Stimulated activated CD4-positive, alpha-beta T cell treated with anti-CD3 and anti-CD28 coated beads, Interleukin-4, amount 100 ng/mL, for 4 hours (primary cell): ENCODE results near the gene TMEM200C.
"Not testable (repeated sequence)": the region's sequence is repeated elsewhere in the genome, so short reads cannot be mapped to it uniquely, and the experiment has no call there.

Source experiments
- DNase-seq, 2 experiments: peaks; one replicate each; pipeline ENCODE4 v3.0.0-alpha.2; 2020

Gene TMEM200C

GRCh38 chr18:5891854-5892215 lies 3.5 kb downstream of the TMEM200C start:
- DNase-seq = no peak

DNA sequence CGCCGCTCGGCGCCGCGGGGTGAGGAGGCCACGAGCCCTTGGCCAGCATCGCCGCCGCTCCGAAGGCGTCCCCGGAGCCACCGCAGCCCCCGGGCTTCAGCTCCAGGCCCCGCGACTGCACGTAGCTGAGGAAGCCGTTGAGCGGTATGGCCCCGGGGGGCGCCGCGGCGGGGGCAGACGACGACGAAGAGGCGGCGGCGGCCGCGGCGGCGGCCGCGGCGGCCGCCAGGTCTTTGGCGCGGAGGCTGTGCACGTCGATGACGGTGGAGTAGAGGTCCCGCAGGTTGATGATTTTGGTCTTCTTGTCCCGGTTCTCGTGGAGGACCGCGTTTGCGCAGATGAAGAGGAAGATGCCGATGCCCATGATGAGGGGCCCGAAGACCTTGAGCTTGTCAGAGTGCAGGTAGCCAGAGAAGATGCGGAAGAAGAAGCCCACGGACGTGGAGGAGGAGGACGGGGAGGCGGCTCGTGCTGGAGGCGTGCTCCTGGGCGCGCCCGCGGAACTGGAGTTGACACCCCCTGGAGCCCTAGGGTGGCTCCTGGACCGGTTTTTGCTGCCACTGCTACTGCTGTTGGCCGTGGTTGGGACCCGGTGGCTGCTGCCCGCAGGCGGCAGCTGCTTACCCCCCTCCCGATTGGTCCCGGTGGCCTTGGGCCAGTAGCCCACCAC lies 4.0 kb downstream of the TMEM200C start:
- no peak for DNase-seq

GRCh38 chr18:5890331-5891183 lies 4.8 kb downstream of the TMEM200C start:
- peak in 1 of 2 experiments; percentile 46 for DNase-seq

DNA sequence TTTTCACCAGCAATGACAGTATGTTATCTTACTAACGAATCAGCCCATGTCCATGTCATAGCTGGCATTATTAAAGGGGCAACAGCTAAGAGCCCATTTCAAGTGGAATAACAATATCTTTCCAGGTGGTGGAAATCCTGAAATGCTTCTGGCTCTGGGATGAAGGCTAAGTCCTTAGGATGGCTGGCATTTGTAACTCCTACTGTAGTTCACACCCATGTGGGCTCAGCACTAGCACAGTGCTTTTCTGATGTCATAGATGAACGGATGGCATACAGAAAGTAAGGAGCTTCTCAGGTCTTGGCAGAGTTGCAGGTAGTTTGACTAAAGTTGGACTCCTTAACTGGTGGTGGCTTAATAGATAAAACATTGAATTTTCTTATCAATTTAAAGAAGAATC lies 10.0 kb downstream of the TMEM200C start:
- DNase-seq = no peak

DNA sequence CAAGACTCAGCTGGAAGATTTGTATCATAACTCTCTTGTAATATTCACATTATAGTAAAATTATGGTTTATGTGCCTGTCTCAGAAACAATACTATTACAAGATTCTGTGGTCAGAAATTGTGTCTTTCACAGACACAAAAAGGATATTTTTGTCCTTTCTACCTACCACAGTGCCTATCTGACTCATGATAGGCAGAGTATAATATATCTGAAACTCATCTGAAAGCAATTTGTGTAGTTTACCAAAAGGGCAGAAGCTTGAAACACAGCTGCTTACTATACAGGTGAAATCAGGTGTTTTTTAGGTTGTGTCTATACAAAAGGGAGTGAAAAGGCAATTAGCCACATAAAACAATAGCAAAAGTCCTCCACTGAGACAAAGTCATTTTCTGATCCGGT lies 10.9 kb downstream of the TMEM200C start:
- no peak for DNase-seq

DNA sequence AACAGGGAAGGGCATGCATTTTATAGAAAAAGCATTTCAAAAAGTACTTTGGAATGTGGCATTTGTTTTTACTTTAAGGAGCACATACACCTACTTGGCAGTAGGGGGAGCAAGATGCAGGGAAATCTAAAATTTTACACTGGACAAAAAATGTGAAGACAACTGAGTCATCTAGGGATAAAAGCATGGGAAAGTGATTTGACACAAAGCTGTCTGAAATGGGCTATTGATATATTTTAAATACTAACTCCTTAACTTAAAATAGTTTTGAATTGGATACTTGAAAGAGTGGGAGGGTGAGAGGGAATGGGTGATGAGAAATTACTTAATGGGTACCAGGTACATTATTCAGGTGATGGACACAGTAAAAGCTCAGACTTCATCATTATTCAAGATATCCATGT lies 15.8 kb downstream of the TMEM200C start:
- DNase-seq = no peak

GRCh38 chr18:5876891-5877290 lies 18.4 kb downstream of the TMEM200C start:
- DNase-seq = no peak

DNA sequence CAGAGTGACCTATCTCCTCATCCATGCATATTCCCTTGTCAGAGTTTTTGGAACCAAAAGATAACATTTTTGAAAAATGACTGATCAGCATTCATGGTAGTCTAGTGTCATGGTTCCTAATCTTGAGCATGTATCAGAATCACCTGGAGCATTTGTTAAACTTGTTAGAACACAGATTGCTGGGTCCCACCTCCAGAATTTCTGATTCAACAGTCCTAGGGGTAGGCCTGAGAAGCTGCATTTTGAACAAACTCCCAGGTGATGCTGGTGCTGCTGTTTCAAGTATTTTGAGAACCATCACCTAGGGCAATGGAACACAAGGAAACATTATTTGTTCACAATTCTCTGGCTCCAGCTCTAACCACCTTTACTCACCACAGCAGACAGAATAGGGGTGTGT lies 21.0 kb downstream of the TMEM200C start:
- no peak for DNase-seq

DNA sequence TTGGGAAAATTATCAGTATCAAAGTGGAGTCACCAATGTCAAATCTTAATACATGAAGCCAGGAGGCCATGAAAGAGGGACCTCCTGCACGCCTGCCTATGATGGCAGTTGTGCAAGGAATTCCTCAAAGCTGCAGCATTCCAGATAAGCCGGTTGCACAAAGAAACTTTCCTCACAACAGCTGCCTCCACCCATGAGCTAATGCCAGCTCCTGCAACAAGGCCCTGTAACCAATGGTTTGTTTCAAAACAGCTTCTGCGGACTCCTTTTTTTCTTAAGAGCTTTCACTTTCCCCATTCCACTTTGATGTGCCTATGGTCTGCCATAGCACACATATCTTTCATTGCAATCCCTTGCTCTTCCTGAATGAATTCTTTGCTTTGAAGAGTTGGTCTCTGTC lies 22.4 kb downstream of the TMEM200C start:
- no peak for DNase-seq

DNA sequence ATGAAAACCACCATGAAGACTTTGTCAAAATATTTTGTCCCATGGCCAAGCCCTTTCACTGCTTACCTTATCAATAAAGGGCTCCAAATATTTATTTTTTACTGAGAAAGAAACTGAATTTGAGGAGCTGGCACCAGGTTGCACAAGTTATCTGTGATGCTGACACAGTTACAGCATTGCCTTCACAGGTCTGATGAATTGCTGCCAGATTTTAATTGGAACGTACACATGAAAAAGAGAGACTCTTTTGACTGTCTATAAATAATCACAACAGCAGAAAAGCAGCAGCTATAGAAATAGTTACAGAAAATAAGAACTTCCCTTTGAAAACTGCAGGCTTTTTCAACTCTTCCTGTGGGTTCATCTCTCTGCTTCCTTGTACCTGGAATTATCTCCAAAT lies 23.9 kb downstream of the TMEM200C start:
- no peak for DNase-seq

- no peak for DNase-seq
Measured at GRCh38 chr18:5868218-5868854, 27.0 kb downstream of the TMEM200C start.

GRCh38 chr18:5865521-5865920 lies 29.8 kb downstream of the TMEM200C start:
- DNase-seq = no peak

- DNase-seq = not testable (repeated sequence)
Measured at GRCh38 chr18:5862127-5862526, 33.2 kb downstream of the TMEM200C start.

DNA sequence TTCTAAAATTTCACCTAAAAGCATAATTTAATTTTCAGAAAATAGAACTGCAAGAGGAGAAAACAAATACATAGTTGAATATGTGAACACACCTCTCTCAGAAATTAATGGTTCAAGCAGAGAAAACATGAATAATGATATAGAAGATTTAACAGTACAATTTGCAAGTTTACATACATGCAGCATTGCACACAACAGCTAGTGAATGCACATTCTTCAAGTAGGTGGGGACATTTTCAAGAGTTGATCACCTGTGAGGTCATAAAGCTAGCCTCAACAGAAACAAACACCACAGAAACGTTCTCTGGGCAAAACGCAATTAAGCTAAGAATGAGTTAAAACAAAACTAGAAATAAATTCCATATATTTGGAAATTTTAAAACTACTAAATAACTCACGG lies 38.1 kb downstream of the TMEM200C start:
- DNase-seq = no peak

DNA sequence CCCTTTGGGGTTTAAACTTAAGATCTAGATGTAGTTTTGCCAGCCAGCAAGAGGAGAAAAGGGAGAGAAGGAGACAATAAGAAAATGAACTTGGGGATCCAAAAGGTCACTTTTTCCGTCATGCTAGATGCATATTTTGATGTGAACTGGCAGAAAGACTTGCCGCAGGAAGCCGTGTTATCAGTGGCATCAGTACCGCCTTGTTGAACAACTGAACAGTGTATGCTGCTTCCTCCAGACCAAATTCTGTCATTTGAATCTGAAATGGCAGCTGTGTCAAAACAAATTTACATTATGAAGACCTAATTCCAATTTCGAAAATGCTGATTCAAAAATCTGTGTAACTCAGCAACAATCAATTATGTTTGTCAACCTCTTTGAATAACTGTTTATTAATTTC lies 42.1 kb downstream of the TMEM200C start:
- DNase-seq = no peak

- DNase-seq = no peak
Measured at GRCh38 chr18:5851998-5852397, 43.3 kb downstream of the TMEM200C start.

DNA sequence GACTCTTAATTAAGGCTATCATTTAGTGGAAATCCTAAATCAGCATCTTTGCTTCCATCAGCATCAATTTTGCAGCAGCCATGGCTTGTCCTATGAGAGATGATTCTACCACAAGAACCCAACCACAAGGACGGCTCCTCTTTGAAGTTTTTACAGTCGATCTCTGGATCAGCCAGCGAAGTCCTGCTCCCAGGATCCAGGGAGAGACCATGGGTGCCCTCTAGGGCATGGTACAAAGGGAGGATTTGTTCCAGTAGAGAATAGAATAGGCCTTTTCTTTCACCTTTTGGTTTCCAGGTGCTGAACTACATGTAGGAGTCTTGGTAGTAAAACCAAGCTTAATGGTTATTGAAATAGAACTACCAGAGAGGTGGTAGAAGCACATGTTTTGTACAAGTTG lies 52.7 kb downstream of the TMEM200C start:
- no peak for DNase-seq

DNA sequence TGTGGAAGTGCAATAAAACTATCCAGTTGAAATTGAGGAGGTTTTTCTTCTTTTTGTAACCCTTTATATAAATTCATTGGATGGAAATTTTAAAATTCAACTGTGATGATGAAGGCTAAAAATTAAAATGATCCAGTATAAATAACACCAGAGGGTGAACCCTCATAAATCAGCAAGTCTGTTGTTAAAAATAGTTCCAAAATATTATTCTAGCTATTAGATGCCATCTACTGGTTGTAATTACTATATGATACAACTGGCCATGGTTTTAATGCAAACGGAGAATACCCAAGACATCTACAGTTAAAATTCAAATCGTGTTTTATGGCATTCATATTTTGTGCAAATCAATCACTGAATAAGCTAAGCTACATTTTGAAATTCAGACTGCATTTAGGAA lies 53.8 kb downstream of the TMEM200C start:
- DNase-seq = no peak

- no peak for DNase-seq
Measured at GRCh38 chr18:5840547-5840946, 54.8 kb downstream of the TMEM200C start.

- no peak for DNase-seq
Measured at GRCh38 chr18:5840025-5840424, 55.3 kb downstream of the TMEM200C start.

DNA sequence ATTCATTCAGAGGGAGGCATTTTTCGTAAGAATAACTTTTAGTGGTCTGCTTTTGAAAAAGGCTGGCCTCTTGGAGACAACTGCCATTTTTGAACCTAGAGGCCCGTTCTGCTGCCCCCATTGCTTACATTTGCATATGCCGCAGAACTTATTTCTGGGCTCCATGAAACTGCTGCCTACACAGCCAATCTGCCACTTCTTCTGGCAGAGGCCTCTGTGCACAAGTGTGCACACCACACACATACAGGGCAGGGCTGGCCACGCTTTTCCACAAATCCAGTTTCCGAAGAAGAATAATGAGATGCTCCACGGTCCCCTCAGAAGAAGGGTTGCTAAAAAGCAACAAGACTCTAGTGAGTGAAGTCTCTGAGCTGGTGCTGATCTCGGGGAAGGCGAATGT lies 56.2 kb downstream of the TMEM200C start:
- no peak for DNase-seq
